D721Med (cell line): ENCODE results near the gene DHRS7.

Experiments
- DNase-seq: peaks from one replicate; pipeline ENCODE4 v3.0.0; 2011; ENCODE audit warnings: low spot score; ENCODE audit not compliant: insufficient read length
- FAIRE-seq: peaks from 2 replicates; lab custom pipeline; 2011; peaks lifted over from hg19 to GRCh38; lab: Jason Lieb, UNC
- TF ChIP-seq, protein P1 (sequence below): IDR thresholded peaks from 2 replicates; pipeline ENCODE4 v1.5.1; 2012; ENCODE audit warnings: mild to moderate bottlenecking, control low read depth; ENCODE audit not compliant: insufficient read depth; ENCODE audit errors: missing control alignments

Gene DHRS7

DNA sequence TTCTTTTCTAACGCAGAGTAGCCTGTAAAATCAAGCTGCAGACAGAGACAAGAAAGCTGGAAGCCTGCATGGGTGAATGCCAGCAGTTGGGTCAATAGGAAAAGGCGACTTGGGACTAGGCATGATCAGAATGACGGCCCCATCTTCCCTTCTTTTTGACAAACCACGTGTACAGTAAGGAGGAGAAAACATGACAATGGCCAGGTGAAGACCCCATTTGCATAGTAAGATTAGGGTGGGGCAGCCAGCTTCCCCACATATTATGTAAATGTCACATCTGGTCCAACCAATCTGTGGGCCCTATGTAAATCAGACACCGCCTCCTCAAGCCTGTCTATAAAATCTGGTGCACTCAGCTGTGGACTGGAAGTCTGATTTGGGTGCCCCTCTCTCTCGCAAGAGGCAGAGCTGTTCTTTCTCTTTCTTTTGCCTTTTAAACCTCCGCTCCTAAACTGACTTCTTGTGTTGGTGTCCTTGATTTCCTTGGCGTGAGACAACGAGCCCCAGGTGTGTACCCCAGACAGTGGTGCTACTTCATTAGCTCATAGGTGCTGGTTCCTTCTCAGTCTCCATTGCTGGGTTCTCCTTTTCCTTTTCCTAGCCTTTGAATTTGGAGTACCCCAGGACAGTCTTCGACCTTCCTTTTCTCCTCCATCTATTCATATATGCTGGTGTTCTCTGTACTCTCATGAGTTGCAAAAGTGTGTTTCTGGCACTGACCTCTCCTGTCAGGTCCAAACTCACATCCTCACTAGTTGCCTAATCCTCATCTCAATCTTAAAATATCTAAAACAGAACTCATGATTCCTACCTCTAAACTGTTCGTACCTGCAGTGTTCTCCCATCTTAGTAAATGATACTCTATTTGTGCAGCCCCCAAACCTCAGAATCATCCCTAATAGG is 9.4 kb upstream of the DHRS7 start:
- TF ChIP-seq, protein P1, sequence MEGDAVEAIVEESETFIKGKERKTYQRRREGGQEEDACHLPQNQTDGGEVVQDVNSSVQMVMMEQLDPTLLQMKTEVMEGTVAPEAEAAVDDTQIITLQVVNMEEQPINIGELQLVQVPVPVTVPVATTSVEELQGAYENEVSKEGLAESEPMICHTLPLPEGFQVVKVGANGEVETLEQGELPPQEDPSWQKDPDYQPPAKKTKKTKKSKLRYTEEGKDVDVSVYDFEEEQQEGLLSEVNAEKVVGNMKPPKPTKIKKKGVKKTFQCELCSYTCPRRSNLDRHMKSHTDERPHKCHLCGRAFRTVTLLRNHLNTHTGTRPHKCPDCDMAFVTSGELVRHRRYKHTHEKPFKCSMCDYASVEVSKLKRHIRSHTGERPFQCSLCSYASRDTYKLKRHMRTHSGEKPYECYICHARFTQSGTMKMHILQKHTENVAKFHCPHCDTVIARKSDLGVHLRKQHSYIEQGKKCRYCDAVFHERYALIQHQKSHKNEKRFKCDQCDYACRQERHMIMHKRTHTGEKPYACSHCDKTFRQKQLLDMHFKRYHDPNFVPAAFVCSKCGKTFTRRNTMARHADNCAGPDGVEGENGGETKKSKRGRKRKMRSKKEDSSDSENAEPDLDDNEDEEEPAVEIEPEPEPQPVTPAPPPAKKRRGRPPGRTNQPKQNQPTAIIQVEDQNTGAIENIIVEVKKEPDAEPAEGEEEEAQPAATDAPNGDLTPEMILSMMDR: no peak
- DNase-seq: no peak
- FAIRE-seq: no peak

DNA sequence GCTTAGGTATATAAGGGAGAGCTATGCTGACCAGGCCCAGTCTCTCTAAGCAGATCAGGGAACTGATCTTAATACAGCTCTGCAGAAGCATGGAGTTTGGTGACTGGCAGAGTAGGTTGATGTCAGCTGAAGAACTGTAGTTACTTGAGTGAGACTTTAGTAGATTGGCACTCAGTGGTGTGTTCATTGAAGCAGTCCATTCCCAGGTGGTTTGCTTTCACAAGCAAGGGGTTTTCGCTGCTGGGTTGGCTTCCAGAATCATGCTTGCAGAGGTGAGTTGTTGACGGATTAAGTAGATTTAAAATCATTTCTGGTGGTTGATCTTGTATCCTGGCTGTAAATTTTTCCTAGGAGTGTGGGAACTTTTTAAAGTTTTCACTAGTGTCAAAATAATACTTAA is 6.5 kb upstream of the DHRS7 start:
- FAIRE-seq (no peak), DNase-seq (no peak)
- TF ChIP-seq, protein P1: no peak

DNA sequence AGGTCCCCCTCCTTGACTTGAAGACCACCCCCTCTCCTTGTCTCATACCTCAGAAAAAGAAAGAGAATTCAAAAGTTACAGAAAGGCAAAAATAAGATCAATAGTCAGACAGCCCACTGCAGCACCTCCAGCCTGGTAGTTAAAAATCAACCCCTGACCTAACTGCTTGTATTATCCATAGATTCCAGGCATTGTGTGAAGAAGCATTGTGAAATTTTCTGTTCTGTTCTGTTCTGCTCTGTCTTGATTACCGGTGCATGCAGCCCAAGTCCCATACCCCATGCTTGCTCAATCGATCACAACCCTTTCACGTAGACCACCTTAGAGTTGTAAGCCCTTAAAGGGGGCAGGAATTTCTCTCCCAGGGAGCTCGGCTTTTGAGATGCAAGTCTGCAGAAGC is 5.8 kb upstream of the DHRS7 start:
- no peak for FAIRE-seq
- TF ChIP-seq, protein P1: no peak
- DNase-seq: no peak

DNA sequence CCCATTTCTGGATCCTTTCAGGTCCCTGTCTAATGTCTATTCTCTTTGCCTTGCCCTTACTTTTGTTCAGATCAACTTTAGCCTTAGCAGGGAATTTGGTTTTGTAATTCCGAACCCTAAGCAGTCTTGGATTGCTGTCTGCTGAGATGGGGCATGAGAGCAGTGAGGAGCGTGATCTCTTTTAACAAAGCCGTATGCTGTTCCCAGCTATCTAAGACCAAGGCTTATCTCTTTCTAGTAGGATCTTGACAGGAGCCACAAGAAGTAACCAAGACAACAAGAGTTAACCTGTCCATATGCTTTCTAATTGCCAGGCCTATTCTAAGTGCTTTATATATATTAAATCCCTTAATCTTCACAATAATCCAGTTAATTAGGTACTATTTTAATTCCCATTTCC is 4.5 kb upstream of the DHRS7 start:
- DNase-seq (peak; percentile 38), FAIRE-seq (peak; percentile 97)
- TF ChIP-seq, protein P1: no peak

DNA sequence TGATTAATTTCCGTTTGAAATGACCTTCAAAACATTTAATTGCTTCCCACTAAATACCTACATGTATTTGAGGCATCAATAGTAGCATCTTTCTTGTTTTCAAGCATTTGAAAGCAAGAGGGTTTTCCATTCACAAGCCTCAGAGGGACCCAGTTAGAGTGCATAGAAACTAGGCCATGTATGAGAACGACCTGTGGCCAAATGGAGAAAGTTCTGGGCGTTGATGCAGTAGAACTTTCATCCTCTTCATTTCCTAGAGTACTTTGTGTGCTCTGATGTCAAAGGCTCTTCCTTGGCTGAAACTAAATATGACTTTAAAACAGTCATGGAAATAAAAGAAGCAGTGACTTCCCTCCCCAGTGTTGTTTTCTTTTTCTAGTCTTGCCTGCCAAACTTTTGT is 944 bp upstream of the DHRS7 start:
- TF ChIP-seq, protein P1: no peak
- DNase-seq (no peak), FAIRE-seq (no peak)

DNA sequence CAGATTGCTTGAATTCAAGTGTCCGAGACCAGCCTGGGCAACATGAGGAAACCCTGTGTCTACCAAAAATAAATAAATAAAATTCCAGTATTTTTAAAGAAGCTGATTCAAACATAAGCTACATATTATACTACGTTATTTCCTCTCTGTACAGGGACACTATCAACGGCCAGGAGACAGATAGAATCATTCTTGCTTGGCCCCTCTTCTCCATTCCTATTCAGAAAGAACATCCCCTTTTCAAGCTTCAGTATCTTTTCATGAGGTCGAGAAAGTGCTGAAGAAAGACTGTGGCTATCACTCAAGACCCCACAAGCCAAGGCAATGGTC is 314 bp upstream of the DHRS7 start:
- no peak for DNase-seq
- FAIRE-seq: no peak
- TF ChIP-seq, protein P1: no peak

DNA sequence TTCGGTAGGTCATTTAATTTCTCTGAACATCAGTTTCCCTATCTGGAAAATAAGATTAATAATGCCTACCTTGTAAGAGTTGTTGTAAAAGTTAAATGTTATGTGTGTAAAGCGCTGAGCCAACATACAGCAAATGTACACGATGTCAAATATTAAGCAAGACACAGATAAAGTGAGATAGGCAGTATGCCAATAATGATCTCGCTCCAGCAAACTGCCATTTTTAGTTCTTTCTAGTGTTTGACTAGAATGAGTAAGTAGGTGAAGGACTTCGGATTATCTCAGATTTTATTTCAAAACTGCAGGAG is 840 bp downstream of the DHRS7 start:
- FAIRE-seq: no peak
- TF ChIP-seq, protein P1: no peak
- no peak for DNase-seq
